Astrocyte (in vitro differentiated cells and primary cell): Measurements from ENCODE around the gene TRIM74. TPM values are rescaled to one million over a fixed set of nuclear protein-coding genes. Genes with fewer than 3 reads are reported as not detected.
"Not testable (repeated sequence)": the region's sequence is repeated elsewhere in the genome, so short reads cannot be mapped to it uniquely, and the experiment has no call there.

Source experiments
- DNase-seq: peaks from one replicate; pipeline ENCODE4 v3.0.0-alpha.2; 2010; ENCODE audit warnings: low read depth
- FAIRE-seq: peaks from 2 replicates; lab custom pipeline; 2011; peaks lifted over from hg19 to GRCh38; lab: Jason Lieb, UNC
- H2AFZ ChIP-seq: 2 replicates; pipeline ENCODE4 v1.6.0; 2012; ENCODE audit warnings: low read depth, low read length, inconsistent platforms
- H3K27ac ChIP-seq: 2 replicates; pipeline ENCODE4 v1.5.1; 2011; ENCODE audit warnings: low read depth, low read length, inconsistent platforms
- H3K27me3 ChIP-seq: 2 replicates; pipeline ENCODE4 v1.6.0; 2011; ENCODE audit warnings: low read length, inconsistent platforms; ENCODE audit not compliant: insufficient read depth
- H3K36me3 ChIP-seq: 2 replicates; pipeline ENCODE4 v1.5.1; 2011; ENCODE audit warnings: low read length, inconsistent platforms; ENCODE audit not compliant: insufficient read depth
- H3K4me1 ChIP-seq: 2 replicates; pipeline ENCODE4 v1.5.1; 2011; ENCODE audit warnings: low read length, inconsistent platforms; ENCODE audit not compliant: insufficient read depth
- H3K4me2 ChIP-seq: 2 replicates; pipeline ENCODE4 v1.6.0; 2012; ENCODE audit warnings: low read length, inconsistent platforms
- H3K4me3 ChIP-seq: 2 replicates; pipeline ENCODE4 v1.5.1; 2011; ENCODE audit warnings: low read depth, mild to moderate bottlenecking, low read length, inconsistent platforms; ENCODE audit not compliant: insufficient read depth
- H3K79me2 ChIP-seq: 2 replicates; pipeline ENCODE4 v1.6.0; 2012; ENCODE audit warnings: mild to moderate bottlenecking, low read length, inconsistent platforms; ENCODE audit not compliant: insufficient read depth
- H3K9ac ChIP-seq: 2 replicates; pipeline ENCODE4 v1.6.0; 2012; ENCODE audit warnings: mild to moderate bottlenecking, low read length, inconsistent platforms
- H3K9me3 ChIP-seq: 2 replicates; pipeline ENCODE4 v1.5.1; 2012; ENCODE audit warnings: low read depth, mild to moderate bottlenecking, low read length, inconsistent platforms; ENCODE audit not compliant: insufficient read depth
- H4K20me1 ChIP-seq: 2 replicates; pipeline ENCODE4 v1.6.0; 2012; ENCODE audit warnings: low read length, inconsistent platforms; ENCODE audit not compliant: insufficient read depth
- H3K27ac Mint-ChIP-seq: one replicate; pipeline ENCODE4 v1.8.0; 2021; ENCODE audit warnings: mild to moderate bottlenecking, mixed read lengths; ENCODE audit not compliant: unreplicated experiment
- H3K27me3 Mint-ChIP-seq: one replicate; pipeline ENCODE4 v1.8.0; 2021; ENCODE audit warnings: low read depth, mixed read lengths; ENCODE audit not compliant: unreplicated experiment
- H3K36me3 Mint-ChIP-seq: one replicate; pipeline ENCODE4 v1.8.0; 2021; ENCODE audit warnings: low read depth, mixed read lengths; ENCODE audit not compliant: unreplicated experiment
- H3K4me1 Mint-ChIP-seq: one replicate; pipeline ENCODE4 v1.8.0; 2021; ENCODE audit warnings: low read depth, mixed read lengths; ENCODE audit not compliant: unreplicated experiment
- H3K4me3 Mint-ChIP-seq: one replicate; pipeline ENCODE4 v1.8.0; 2021; ENCODE audit warnings: mild to moderate bottlenecking, moderate library complexity, mixed read lengths; ENCODE audit not compliant: unreplicated experiment
- H3K9me3 Mint-ChIP-seq: one replicate; pipeline ENCODE4 v1.8.0; 2021; ENCODE audit warnings: mild to moderate bottlenecking, mixed read lengths; ENCODE audit not compliant: unreplicated experiment
- total RNA-seq: library from RNA; stranded (reverse); gene quantifications from 2 replicates; pipeline ENCODE4 v1.2.1, GENCODE V29; 2021

TRIM74 gene
- total RNA-seq, 1 donor from 2014 or later = 0.91 TPM

- not testable (repeated sequence) for H3K36me3 ChIP-seq, H3K4me3 ChIP-seq, H3K9me3 ChIP-seq, H3K4me2 ChIP-seq, H3K4me3 Mint-ChIP-seq, DNase-seq, H4K20me1 ChIP-seq, H3K27me3 Mint-ChIP-seq, H3K9me3 Mint-ChIP-seq, H3K36me3 Mint-ChIP-seq, FAIRE-seq, H3K79me2 ChIP-seq, H3K27ac ChIP-seq, H2AFZ ChIP-seq, H3K9ac ChIP-seq, H3K27ac Mint-ChIP-seq, H3K4me1 ChIP-seq, H3K4me1 Mint-ChIP-seq, H3K27me3 ChIP-seq
Measured at GRCh38 chr7:72974781-72975180, 5.5 kb upstream of the TRIM74 start.

GRCh38 chr7:72971505-72971904, 2.2 kb upstream of the TRIM74 start:
- H3K4me3 ChIP-seq, H3K27ac Mint-ChIP-seq, H3K79me2 ChIP-seq, H3K9ac ChIP-seq, H3K27me3 Mint-ChIP-seq, H2AFZ ChIP-seq, H3K4me1 Mint-ChIP-seq, H3K27ac ChIP-seq, H3K36me3 ChIP-seq, H3K9me3 Mint-ChIP-seq, DNase-seq, H3K4me3 Mint-ChIP-seq, H3K9me3 ChIP-seq, H4K20me1 ChIP-seq, H3K4me2 ChIP-seq, FAIRE-seq, H3K27me3 ChIP-seq, H3K4me1 ChIP-seq, H3K36me3 Mint-ChIP-seq: not testable (repeated sequence)

GRCh38 chr7:72969688-72970087, 422 bp upstream of the TRIM74 start:
- not testable (repeated sequence) for H3K36me3 Mint-ChIP-seq, H3K79me2 ChIP-seq, H3K27me3 Mint-ChIP-seq, H3K4me1 ChIP-seq, H3K27ac Mint-ChIP-seq, H2AFZ ChIP-seq, H3K4me1 Mint-ChIP-seq, H3K27ac ChIP-seq, H3K9ac ChIP-seq, FAIRE-seq, H3K4me3 ChIP-seq, DNase-seq, H3K9me3 ChIP-seq, H4K20me1 ChIP-seq, H3K36me3 ChIP-seq, H3K4me2 ChIP-seq, H3K9me3 Mint-ChIP-seq, H3K27me3 ChIP-seq, H3K4me3 Mint-ChIP-seq

GRCh38 chr7:72966892-72967291, 2.4 kb downstream of the TRIM74 start:
- not testable (repeated sequence) for H3K4me3 ChIP-seq, H3K27ac ChIP-seq, FAIRE-seq, H3K36me3 Mint-ChIP-seq, H3K9ac ChIP-seq, H4K20me1 ChIP-seq, H3K4me1 Mint-ChIP-seq, H3K4me3 Mint-ChIP-seq, H3K9me3 ChIP-seq, H2AFZ ChIP-seq, H3K27me3 ChIP-seq, H3K36me3 ChIP-seq, H3K4me1 ChIP-seq, DNase-seq, H3K79me2 ChIP-seq, H3K27me3 Mint-ChIP-seq, H3K27ac Mint-ChIP-seq, H3K4me2 ChIP-seq, H3K9me3 Mint-ChIP-seq

- not testable (repeated sequence) for H3K9me3 Mint-ChIP-seq, H3K27me3 Mint-ChIP-seq, H3K9me3 ChIP-seq, H3K4me2 ChIP-seq, H3K4me3 Mint-ChIP-seq, H3K4me1 ChIP-seq, H3K27ac ChIP-seq, FAIRE-seq, DNase-seq, H3K27me3 ChIP-seq, H4K20me1 ChIP-seq, H3K36me3 Mint-ChIP-seq, H3K79me2 ChIP-seq, H3K4me1 Mint-ChIP-seq, H3K9ac ChIP-seq, H2AFZ ChIP-seq, H3K36me3 ChIP-seq, H3K4me3 ChIP-seq, H3K27ac Mint-ChIP-seq
Measured at GRCh38 chr7:72965186-72965975, 3.9 kb downstream of the TRIM74 start.

DNA sequence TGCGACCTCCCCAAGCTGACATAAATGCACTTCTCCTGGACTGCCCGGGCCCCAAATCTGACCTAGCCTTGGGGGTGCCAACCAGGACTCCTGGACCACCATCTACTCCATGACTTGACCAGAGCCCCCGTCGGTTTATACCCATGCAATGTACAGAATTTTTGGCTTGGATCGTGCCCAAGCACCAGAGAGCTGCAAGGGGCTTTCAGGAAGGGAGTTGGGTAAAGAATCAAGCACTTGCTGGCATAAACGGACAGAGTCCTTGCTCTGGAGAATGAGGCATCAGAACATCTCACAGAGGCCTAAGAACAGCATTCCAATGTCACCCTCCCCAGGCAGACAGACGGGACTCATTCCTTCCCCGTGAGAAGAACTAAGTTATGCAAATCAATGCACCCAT, 6.2 kb downstream of the TRIM74 start:
- not testable (repeated sequence) for H3K4me3 ChIP-seq, H3K79me2 ChIP-seq, H3K9me3 ChIP-seq, H3K4me3 Mint-ChIP-seq, H2AFZ ChIP-seq, H4K20me1 ChIP-seq, H3K4me1 Mint-ChIP-seq, H3K27me3 ChIP-seq, H3K27ac ChIP-seq, H3K36me3 Mint-ChIP-seq, H3K9me3 Mint-ChIP-seq, H3K9ac ChIP-seq, H3K4me2 ChIP-seq, H3K36me3 ChIP-seq, DNase-seq, H3K4me1 ChIP-seq, H3K27ac Mint-ChIP-seq, H3K27me3 Mint-ChIP-seq, FAIRE-seq
